Activated T-helper 1 cell treated with anti-CD3 and anti-CD28 coated beads, Interleukin-12 subunit alpha, Interleukin-12 subunit beta, Interleukin-2, Interleukin-4 antibody, amounts not matched to agents 30 ng/mL and 10 ng/mL and 1 ng/mL, durations not matched to agents 14 hours and 24 hours and 36 hours (primary cell): ENCODE results near the gene IL37. TPM values are rescaled to one million over a fixed set of nuclear protein-coding genes. Genes with fewer than 3 reads are reported as not detected.

Source experiments
- DNase-seq: peaks from one replicate; pipeline ENCODE4 v3.0.0; 2021; ENCODE audit warnings: low spot score
- H3K27ac Mint-ChIP-seq: one replicate; pipeline ENCODE4 v1.8.0; 2021; ENCODE audit warnings: mild to moderate bottlenecking, mixed read lengths
- H3K27me3 Mint-ChIP-seq: one replicate; pipeline ENCODE4 v1.8.0; 2022; ENCODE audit warnings: mild to moderate bottlenecking, moderate library complexity, mixed read lengths; ENCODE audit not compliant: insufficient read depth
- H3K36me3 Mint-ChIP-seq: one replicate; pipeline ENCODE4 v1.8.0; 2021; ENCODE audit warnings: low read depth, mixed read lengths
- H3K4me1 Mint-ChIP-seq: one replicate; pipeline ENCODE4 v1.8.0; 2021; ENCODE audit warnings: low read depth, mixed read lengths
- H3K4me3 Mint-ChIP-seq: one replicate; pipeline ENCODE4 v1.8.0; 2021; ENCODE audit warnings: mild to moderate bottlenecking, moderate library complexity, mixed read lengths
- H3K9me3 Mint-ChIP-seq: one replicate; pipeline ENCODE4 v1.8.0; 2021; ENCODE audit warnings: mixed read lengths
- intact Hi-C: fragments of 100-400 bp; cut with micrococcal nuclease; formaldehyde crosslinking; loops from one replicate; pipeline ENCODE4 v1.15.1; 2024
- total RNA-seq: library from RNA; stranded (reverse); gene quantifications from 2 replicates; pipeline ENCODE4 v1.2.3, GENCODE V29; 2022

IL37 gene
- total RNA-seq, 1 donor from 2014 or later: not detected

DNA sequence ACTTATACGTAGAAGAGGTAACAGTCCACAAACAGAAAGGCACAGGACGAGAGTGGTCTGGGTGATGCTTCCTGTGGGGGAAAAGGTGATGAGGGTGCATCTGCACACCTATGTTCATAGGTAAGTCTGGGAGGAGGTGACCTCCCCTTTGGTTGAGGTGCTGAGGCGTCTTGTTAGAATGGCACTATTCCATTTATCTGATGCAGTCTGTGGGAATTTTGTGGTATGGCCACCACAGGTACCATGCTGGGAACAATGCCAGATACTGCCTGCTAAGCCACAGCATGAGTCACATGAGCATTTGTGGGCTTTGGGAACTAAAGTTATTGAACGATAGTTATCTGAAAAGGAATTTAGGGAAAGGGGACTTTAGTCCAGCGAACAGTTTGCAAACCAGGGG is 27.9 kb downstream of the IL37 start:
- H3K36me3 Mint-ChIP-seq: no peaks in the 10 kb centered on the region
- no peak overlapping the region for H3K4me3 Mint-ChIP-seq
- intact Hi-C loops: no loop called here
- peaks cover 36% of the 10 kb centered on the region for H3K27me3 Mint-ChIP-seq
- H3K9me3 Mint-ChIP-seq: no peaks in the 10 kb centered on the region
- no peak overlapping the region for H3K27ac Mint-ChIP-seq
- DNase-seq: no peak
- H3K4me1 Mint-ChIP-seq: peaks cover 9% of the 10 kb centered on the region

DNA sequence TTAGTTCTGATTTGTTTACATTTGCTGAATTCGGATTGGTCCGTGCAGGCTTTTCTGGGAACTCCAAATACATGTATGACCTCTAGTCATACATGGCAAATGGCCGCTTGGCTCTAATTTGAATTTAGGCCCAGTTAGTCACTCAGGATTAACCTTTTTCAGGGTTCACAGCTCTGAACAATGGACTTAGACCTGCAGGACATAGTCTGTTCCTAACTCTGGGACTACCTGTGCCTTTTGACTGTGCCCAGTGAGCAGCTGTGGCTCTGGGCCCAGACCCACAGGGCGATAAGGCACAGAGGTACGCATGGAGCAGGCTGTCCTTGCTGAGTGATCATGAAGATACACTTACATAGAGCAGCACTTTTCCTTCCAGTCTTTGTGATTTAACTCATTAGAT is 28.5 kb downstream of the IL37 start:
- Mint-ChIP-seq H3K36me3 (no peaks in the 10 kb centered on the region), H3K27me3 (peaks cover 37% of the 10 kb centered on the region), H3K9me3 (no peaks in the 10 kb centered on the region), H3K27ac (no peak overlapping the region), H3K4me3 (no peak overlapping the region), H3K4me1 (peaks cover 9% of the 10 kb centered on the region)
- DNase-seq: no peak
- intact Hi-C loops: no loop called here

DNA sequence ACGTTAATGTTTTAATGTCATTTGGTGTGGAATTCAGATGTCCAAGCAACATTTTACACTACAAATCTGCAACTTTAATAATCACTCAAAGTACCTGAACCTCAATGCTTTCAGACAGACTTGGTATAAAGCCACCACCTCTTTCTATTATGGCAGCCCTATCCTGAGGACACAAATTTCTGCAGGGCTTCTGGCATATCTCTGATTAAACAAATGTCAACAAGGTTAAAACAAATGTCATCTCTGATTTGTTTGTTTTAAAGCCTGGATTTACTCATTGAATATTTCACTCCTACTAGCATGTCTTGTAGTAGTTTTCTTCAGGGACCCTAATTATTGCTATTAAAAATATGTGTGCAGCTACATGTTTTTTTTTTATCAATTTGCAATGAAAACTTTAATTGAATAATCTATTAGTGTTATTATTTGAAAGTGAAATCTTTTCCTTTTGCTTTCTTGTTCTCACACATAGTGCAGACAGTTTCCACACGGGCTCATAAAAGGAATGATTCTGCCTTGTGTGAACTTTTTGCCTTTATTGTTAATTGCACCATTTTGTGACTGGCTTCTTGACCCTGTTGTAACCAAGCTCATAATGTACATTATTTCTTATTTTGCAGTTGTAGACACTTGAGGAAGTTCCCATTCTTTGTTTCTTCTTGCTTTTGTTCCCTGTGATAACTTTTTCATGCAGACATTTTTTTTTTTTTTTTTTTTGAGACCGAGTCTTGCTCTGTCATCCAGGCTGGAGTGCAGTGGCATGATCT is 30.1 kb downstream of the IL37 start:
- H3K9me3 Mint-ChIP-seq: no peaks in the 10 kb centered on the region
- DNase-seq: no peak
- H3K27ac Mint-ChIP-seq: no peak overlapping the region
- H3K36me3 Mint-ChIP-seq: no peaks in the 10 kb centered on the region
- peaks cover 9% of the 10 kb centered on the region for H3K4me1 Mint-ChIP-seq
- intact Hi-C loops: loop anchor here (1.0 to 5.0 kb wide), 3 partner anchors 56 to 339 kb away; no protein-coding TSS in a partner anchor
- no peak overlapping the region for H3K4me3 Mint-ChIP-seq
- peaks cover 43% of the 10 kb centered on the region for H3K27me3 Mint-ChIP-seq

DNA sequence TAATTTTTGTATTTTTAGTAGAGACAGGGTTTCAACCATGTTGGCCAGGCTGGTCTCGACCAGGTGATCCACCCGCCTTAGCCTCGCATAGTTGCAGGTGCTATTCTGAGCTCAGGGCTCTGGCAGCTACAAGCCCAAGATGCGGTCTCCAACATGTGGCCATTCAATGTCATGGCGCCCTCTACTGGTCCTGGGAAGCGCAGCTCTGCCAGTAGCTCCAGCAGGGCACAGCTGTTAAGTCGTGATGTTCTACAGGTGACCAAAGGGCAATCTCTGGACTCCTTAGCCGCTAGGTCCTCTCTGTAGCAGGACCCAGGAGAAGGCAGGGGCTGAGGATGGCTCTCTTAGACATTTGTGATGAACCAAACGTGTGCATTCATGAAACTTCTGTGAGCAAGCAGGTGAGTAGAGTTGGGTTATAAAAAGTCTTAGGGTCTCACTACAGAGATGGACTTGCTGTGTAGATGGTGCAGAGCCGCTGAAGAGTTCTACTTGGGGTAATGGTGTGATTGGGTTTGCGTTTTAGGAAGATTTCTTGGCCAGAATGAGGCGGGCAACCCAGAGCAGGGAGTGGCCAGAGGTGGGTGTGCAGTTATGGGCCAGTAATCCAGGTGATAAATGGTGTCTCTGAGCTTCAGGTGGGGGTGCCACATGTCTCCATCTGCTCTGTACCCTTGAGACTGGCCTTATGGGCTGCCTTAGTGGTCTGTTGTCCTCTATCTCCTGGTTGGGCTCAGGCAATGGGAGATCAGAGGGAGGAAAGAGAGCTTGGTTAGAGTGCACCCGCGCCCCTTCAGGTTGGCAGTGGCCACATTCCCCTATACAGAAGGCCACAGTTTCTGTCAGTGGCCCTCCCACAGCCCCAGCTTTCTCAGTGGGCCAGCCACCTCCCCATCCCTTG is 31.0 kb downstream of the IL37 start:
- Mint-ChIP-seq H3K27me3 (peaks cover 38% of the 10 kb centered on the region), H3K4me3 (no peak overlapping the region), H3K36me3 (no peaks in the 10 kb centered on the region), H3K27ac (no peak overlapping the region), H3K4me1 (peaks cover 9% of the 10 kb centered on the region), H3K9me3 (no peaks in the 10 kb centered on the region)
- intact Hi-C loops: loop anchor here (1.0 to 5.0 kb wide), 3 partner anchors 57 to 340 kb away; no protein-coding TSS in a partner anchor
- peak; percentile 65 for DNase-seq

DNA sequence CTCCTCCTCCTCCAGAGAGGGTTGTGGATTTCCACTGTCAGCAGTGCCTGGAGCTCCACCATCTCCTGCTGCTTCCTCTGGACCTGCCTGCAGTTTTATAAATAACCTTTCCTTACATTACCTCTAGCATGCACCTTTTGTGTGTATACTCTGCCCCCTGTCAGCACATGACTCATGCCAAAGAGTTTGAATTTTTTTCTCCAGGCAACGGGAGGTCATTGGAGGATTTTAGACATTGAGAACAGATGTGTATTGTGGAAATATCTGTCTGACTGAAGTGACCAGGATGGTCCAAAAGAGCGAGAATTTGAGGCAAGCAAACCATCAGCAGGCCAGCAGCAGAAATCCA is 31.7 kb downstream of the IL37 start:
- Mint-ChIP-seq H3K27ac (no peak overlapping the region), H3K27me3 (peaks cover 33% of the 10 kb centered on the region), H3K9me3 (no peaks in the 10 kb centered on the region), H3K4me3 (no peak overlapping the region), H3K4me1 (peaks cover 9% of the 10 kb centered on the region), H3K36me3 (no peaks in the 10 kb centered on the region)
- intact Hi-C loops: loop anchor here (5.0 kb wide), 1 partner anchor 340 kb away; no protein-coding TSS in a partner anchor
- DNase-seq: no peak

DNA sequence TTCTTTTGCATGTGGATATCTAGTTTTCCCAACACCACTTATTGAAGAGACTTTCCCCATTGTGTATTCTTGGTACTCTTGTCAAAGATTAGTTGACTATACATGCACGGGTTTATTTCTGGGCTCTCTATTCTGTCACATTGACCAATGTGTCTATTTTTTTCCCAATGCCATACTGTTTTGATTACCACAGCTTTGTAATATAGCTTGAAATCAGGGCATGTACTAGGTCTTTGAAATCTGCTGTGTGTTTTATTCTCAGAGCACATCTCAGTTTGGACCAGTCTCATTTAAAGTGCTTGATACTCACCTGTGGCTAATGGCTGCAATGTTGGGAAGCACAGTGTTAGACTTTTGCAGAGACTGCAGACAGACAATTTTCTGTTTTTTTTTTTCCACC is 34.0 kb downstream of the IL37 start:
- no peaks in the 10 kb centered on the region for H3K36me3 Mint-ChIP-seq
- H3K4me3 Mint-ChIP-seq: no peak overlapping the region
- DNase-seq: no peak
- peaks cover 36% of the 10 kb centered on the region for H3K27me3 Mint-ChIP-seq
- H3K27ac Mint-ChIP-seq: no peak overlapping the region
- no peaks in the 10 kb centered on the region for H3K9me3 Mint-ChIP-seq
- peaks cover 9% of the 10 kb centered on the region for H3K4me1 Mint-ChIP-seq
- intact Hi-C loops: loop anchor here (5.0 kb wide), 1 partner anchor 343 kb away; no protein-coding TSS in a partner anchor

DNA sequence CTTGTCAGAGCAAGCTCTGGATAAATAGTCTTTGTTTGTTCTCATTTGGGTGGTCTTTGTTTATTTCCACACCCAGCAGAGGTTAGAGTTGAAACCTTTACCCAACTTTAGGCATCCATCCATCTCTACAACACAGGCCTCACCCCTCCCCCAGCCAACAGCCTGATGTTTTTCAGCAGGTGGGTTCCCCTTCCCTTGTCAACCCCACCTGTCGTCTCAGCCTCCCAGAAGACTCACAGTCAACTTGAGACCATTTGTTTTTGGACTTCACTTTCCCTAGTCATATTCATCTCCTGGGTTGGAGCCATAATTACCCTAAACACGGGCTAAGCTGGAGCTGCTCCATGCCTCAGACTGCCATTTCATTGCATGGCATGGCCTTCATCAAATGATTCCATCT is 35.1 kb downstream of the IL37 start:
- Mint-ChIP-seq H3K27me3 (peaks cover 35% of the 10 kb centered on the region), H3K27ac (no peak overlapping the region), H3K9me3 (no peaks in the 10 kb centered on the region), H3K4me3 (no peak overlapping the region), H3K4me1 (peaks cover 9% of the 10 kb centered on the region), H3K36me3 (no peaks in the 10 kb centered on the region)
- no peak for DNase-seq
- intact Hi-C loops: no loop called here

DNA sequence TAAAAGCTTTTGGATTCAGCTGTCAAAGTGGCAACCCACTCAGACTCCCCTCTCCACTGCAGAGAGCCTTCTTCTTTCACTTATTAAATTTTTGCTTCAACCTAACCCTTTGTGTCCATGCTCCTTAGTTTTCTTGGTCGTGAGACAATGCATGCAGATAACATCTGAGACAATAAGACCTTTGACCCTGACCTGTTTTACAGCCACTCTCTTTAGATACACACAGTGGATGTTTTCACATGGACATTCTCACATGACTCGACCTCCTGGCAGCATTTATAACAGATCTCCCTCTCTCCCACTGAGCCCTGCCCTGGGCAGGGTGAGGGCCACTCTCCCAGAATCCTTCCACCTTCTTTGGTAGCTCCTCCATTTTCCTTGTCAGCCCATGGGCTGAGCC is 36.4 kb downstream of the IL37 start:
- no peaks in the 10 kb centered on the region for H3K4me1 Mint-ChIP-seq
- intact Hi-C loops: no loop called here
- no peaks in the 10 kb centered on the region for H3K36me3 Mint-ChIP-seq
- no peak for DNase-seq
- no peak overlapping the region for H3K4me3 Mint-ChIP-seq
- no peak overlapping the region for H3K27ac Mint-ChIP-seq
- peaks cover 32% of the 10 kb centered on the region for H3K27me3 Mint-ChIP-seq
- no peaks in the 10 kb centered on the region for H3K9me3 Mint-ChIP-seq

DNA sequence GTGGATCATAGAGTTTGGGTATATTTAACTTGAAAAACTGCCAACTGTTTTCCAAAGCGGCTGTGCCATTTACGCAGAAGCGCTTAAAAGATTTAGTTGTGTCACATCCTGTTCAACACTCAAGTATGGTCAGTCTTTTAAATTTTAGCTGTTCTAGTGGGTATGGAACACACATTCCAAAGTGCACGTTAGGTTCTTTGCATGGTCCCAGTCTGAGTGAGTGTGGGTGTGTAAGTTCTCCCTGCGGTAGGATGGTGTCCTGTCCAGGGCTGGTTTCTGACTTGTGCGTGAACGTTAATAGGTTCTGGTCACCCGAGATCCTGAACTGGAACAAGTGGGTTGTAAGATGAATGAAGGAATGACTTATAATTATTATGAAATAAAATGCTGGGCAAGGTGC is 38.5 kb downstream of the IL37 start:
- Mint-ChIP-seq H3K4me3 (no peak overlapping the region), H3K27ac (no peak overlapping the region), H3K36me3 (no peaks in the 10 kb centered on the region), H3K9me3 (no peaks in the 10 kb centered on the region), H3K27me3 (peaks cover 34% of the 10 kb centered on the region), H3K4me1 (no peaks in the 10 kb centered on the region)
- no peak for DNase-seq
- intact Hi-C loops: no loop called here

DNA sequence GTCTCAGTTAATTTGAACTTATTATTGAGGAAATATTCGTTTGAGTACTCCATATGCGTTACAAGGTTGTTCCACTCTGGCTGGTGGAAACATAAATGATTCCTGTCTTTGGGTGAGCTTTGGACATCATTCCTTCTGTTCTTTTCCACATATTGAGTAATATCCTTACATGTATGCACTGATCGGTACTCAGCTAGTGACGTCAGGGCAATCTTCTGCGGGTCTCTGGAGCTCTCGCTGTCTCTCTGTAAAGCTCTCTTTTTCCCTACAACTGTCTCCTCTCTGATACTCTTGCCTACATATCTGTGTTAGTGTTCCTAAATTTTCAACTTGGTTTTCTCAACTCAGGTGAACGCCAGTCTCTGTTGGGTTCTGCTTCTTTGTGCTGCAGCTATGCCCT is 43.4 kb downstream of the IL37 start:
- Mint-ChIP-seq H3K4me3 (no peak overlapping the region), H3K27me3 (peaks cover 21% of the 10 kb centered on the region), H3K36me3 (no peaks in the 10 kb centered on the region), H3K9me3 (no peaks in the 10 kb centered on the region), H3K4me1 (no peaks in the 10 kb centered on the region), H3K27ac (no peak overlapping the region)
- intact Hi-C loops: no loop called here
- no peak for DNase-seq

DNA sequence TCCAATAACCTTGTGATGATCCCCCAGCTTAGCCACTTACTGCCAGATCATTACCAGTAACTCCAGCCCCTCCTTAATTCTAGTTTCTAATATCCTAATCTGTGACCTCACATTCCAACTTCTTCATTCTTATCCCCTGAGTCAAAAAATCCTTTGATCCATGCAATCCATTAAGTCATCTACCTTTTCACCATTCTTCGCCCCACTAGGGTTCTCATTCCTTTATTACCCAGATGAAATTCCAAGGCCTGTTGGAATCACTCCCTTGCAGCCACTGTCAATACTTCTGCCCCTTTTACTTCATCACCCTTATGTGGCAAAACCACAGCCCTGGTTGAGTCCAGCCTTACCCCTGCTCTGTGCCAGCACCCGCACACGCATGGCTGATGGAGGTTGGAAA is 46.5 kb downstream of the IL37 start:
- no peak overlapping the region for H3K4me3 Mint-ChIP-seq
- peaks cover 6% of the 10 kb centered on the region for H3K27me3 Mint-ChIP-seq
- intact Hi-C loops: loop anchor here (5.0 kb wide), 1 partner anchor 355 kb away; no protein-coding TSS in a partner anchor
- DNase-seq: no peak
- no peaks in the 10 kb centered on the region for H3K9me3 Mint-ChIP-seq
- H3K4me1 Mint-ChIP-seq: no peaks in the 10 kb centered on the region
- no peaks in the 10 kb centered on the region for H3K36me3 Mint-ChIP-seq
- H3K27ac Mint-ChIP-seq: no peak overlapping the region

DNA sequence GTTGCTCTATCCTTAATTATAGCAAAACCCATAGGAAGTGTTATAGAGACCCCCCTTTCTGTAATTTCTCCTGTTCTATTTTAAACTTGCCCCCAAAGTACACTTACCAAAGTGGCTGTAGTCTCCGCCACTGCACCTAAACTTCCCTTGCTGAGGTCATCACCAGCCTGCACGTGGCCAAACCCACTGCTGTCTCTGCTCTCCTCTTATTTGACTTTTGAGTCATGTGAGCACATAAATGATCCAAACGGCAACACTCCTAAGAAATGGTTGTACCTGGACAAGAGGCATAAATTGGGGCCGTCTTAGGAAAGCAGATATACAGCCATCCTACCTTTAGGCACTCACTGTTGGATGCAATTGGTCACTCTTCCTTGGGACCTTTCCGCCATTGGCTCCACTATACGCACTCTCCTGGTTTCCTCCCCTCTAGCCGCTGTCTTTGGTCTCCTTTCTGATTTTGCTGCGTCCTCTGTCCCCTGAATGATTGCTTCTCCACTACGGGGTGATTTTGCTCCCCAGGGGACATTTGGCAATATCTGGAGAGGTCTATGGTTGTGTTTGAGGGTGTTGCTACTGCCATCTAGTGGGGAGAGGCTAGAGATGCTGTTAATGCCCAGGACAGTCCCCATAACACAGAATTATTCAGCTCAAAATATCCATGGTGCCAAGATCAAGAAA is 47.6 kb downstream of the IL37 start:
- intact Hi-C loops: loop anchor here (1.0 to 5.0 kb wide), 3 partner anchors 36 to 356 kb away; no protein-coding TSS in a partner anchor
- Mint-ChIP-seq H3K27me3 (peaks cover 7% of the 10 kb centered on the region), H3K36me3 (no peaks in the 10 kb centered on the region), H3K9me3 (no peaks in the 10 kb centered on the region), H3K27ac (no peak overlapping the region), H3K4me3 (no peak overlapping the region), H3K4me1 (no peaks in the 10 kb centered on the region)
- peak; percentile 24 for DNase-seq
